BJ (cell line): ENCODE data around the gene SDCCAG8. TPM values are rescaled to one million over a fixed set of nuclear protein-coding genes. Genes with fewer than 3 reads are reported as not detected.

Experiments used
- CTCF ChIA-PET: fragments of 350-600 bp; formaldehyde crosslinking; extraction: SDS; loops from one replicate; lab custom pipeline; 2021; ENCODE audit warnings: antibody characterized with exemption, inconsistent platforms; lab: Yijun Ruan, JAX
- POLR2A ChIA-PET: fragments of 300-600 bp; sonication (Branson Sonifier 250); formaldehyde crosslinking; extraction: SDS; loops from one replicate; lab custom pipeline; 2021; ENCODE audit warnings: antibody characterized with exemption; lab: Charles Lee
- DNase-seq: peaks from one replicate; pipeline ENCODE4 v3.0.0-alpha.2; 2011; ENCODE audit warnings: low read depth
- H3K27me3 ChIP-seq: 2 replicates; pipeline ENCODE4 v1.6.0; 2011; ENCODE audit warnings: low read length; ENCODE audit not compliant: control insufficient read depth, insufficient read depth
- H3K36me3 ChIP-seq: 2 replicates; pipeline ENCODE4 v1.5.1; 2011; ENCODE audit warnings: low read length; ENCODE audit not compliant: control insufficient read depth, insufficient read depth
- H3K4me3 ChIP-seq: 2 replicates; pipeline ENCODE4 v1.5.1; 2011; ENCODE audit warnings: low read depth, mild to moderate bottlenecking, control low read depth, low read length
- CTCF ChIP-seq: IDR thresholded peaks from 2 replicates; pipeline ENCODE4 v1.5.1; 2011; ENCODE audit warnings: low read depth, mild to moderate bottlenecking, control low read depth, inconsistent platforms, low read length, moderate library complexity; ENCODE audit not compliant: insufficient read depth
- polyA plus RNA-seq: library from polyadenylated mRNA; depleted of rRNA; stranded (reverse); fragments of >200 nt; gene quantifications from 2 replicates; pipeline ENCODE4 v1.2.3, GENCODE V29; 2011

SDCCAG8 gene
- polyA plus RNA-seq, 1 experiment: 17.0 TPM

- TF ChIP-seq CTCF: no peak
- ChIA-PET CTCF (no interaction called here), POLR2A (no interaction called here)
- no peak for DNase-seq
- H3K27me3 ChIP-seq: no peaks in the 10 kb centered on the region
- no peak overlapping the region for H3K4me3 ChIP-seq
- no peaks in the 10 kb centered on the region for H3K36me3 ChIP-seq
Observed at GRCh38 chr1:243471026-243471685, 215.3 kb downstream of the SDCCAG8 start.

GRCh38 chr1:243471754-243472745, 216.2 kb downstream of the SDCCAG8 start:
- H3K36me3 ChIP-seq: no peaks in the 10 kb centered on the region
- no peak for DNase-seq
- ChIA-PET POLR2A (no interaction called here), CTCF (no interaction called here)
- no peak for TF ChIP-seq CTCF
- H3K27me3 ChIP-seq: no peaks in the 10 kb centered on the region
- H3K4me3 ChIP-seq: no peak overlapping the region

- CTCF ChIA-PET: interaction anchor here (1.1 kb wide), 1 partner anchor 12 kb away, joined by 3 read pairs; no protein-coding TSS in a partner anchor
- POLR2A ChIA-PET: no interaction called here
- no peaks in the 10 kb centered on the region; the same call in 1 of the 2 replicates for H3K36me3 ChIP-seq
- TF ChIP-seq CTCF: no peak
- no peaks in the 10 kb centered on the region for H3K27me3 ChIP-seq
- no peak for DNase-seq
- H3K4me3 ChIP-seq: peak overlapping the region; percentile 21
Observed at GRCh38 chr1:243473227-243474135, 217.6 kb downstream of the SDCCAG8 start.

GRCh38 chr1:243474136-243474881, 218.5 kb downstream of the SDCCAG8 start:
- ChIA-PET CTCF (interaction anchor here (1.1 kb wide), 1 partner anchor 11 kb away, joined by 3 read pairs; no protein-coding TSS in a partner anchor), POLR2A (no interaction called here)
- H3K36me3 ChIP-seq: no peaks in the 10 kb centered on the region; the same call in 1 of the 2 replicates
- DNase-seq: no peak
- H3K27me3 ChIP-seq: no peaks in the 10 kb centered on the region
- no peak overlapping the region for H3K4me3 ChIP-seq
- no peak for TF ChIP-seq CTCF
